Neural progenitor cell (in vitro differentiated cells): ENCODE measurements around the gene ZMYND12.

Experiments
- CTCF ChIP-seq: fragments of 200-600 bp; sonication (generic); IDR thresholded peaks from 2 replicates; pipeline ENCODE4 v1.5.1; 2017; ENCODE audit warnings: antibody characterized with exemption, mild to moderate bottlenecking
- EZH2 ChIP-seq: fragments of 200-600 bp; sonication (generic); IDR thresholded peaks from 2 replicates; pipeline ENCODE4 v1.6.1; 2017; ENCODE audit warnings: antibody characterized with exemption, mild to moderate bottlenecking, moderate library complexity

DNA sequence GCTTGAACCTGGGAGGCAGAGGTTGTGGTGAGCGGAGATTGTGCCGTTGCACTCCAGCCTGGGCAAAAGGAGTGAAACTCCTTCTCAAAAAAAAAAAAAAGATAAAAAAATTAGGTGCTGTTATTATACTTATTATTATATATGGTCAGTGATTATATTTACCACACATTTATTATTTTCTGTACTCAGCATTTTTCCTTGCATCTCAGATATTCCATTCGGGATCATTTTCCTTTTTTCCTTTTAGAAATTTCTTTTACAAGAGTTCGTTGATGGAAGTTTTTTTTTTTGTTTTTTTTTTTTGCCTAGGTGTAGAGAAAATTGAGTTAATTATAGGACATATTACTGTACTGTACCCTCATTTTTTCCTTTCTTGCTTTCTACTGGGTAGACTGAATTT lies 20.8 kb upstream of the ZMYND12 start:
- TF ChIP-seq CTCF, result no peak
- TF ChIP-seq EZH2, result no peak
